Kidney epithelial cell (primary cell): ENCODE data around the gene PLEKHO2. TPM values are rescaled to one million over a fixed set of nuclear protein-coding genes. Genes with fewer than 3 reads are reported as not detected.

ENCODE experiments used
- DNase-seq: peaks from one replicate; pipeline ENCODE4 v3.0.0-alpha.2; 2010; ENCODE audit warnings: low read depth
- H3K27me3 ChIP-seq: 2 replicates; pipeline ENCODE4 v1.6.0; 2011; ENCODE audit warnings: low read length; ENCODE audit not compliant: control insufficient read depth, insufficient read depth
- H3K36me3 ChIP-seq: 2 replicates; pipeline ENCODE4 v1.5.1; 2011; ENCODE audit warnings: low read length; ENCODE audit not compliant: control insufficient read depth, insufficient read depth
- H3K4me3 ChIP-seq: 2 replicates; pipeline ENCODE4 v1.5.1; 2011; ENCODE audit warnings: low read depth, mild to moderate bottlenecking, control low read depth, low read length
- total RNA-seq: library from RNA; depleted of rRNA; stranded (reverse); fragments of >200 nt; gene quantifications from 2 replicates; pipeline ENCODE4 v1.2.3, GENCODE V29; 2015
- TF ChIP-seq, protein P1 (sequence below): IDR thresholded peaks from 2 replicates; pipeline ENCODE4 v1.5.1; 2011; ENCODE audit warnings: mild to moderate bottlenecking, moderate library complexity, low read length, control low read depth, inconsistent platforms; ENCODE audit not compliant: insufficient read depth, poor library complexity, severe bottlenecking

Gene PLEKHO2
- total RNA-seq, 1 donor from 2014 or later = 11.0 TPM

DNA sequence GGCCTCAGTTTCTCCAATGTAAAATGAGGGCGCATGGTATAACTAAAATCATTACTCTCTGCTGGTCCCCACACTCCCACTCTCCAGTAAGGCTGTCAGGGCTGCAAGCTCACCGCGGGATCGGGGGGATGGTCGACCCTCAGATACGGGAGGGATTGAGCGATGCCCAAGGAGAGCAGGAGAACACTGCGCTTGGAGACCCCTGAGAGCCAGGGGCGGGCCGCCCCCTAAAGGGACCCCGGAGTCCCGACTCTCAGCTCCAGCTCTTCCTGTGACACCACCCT is 713 bp upstream of the PLEKHO2 start:
- no peak for DNase-seq
- TF ChIP-seq, protein P1, sequence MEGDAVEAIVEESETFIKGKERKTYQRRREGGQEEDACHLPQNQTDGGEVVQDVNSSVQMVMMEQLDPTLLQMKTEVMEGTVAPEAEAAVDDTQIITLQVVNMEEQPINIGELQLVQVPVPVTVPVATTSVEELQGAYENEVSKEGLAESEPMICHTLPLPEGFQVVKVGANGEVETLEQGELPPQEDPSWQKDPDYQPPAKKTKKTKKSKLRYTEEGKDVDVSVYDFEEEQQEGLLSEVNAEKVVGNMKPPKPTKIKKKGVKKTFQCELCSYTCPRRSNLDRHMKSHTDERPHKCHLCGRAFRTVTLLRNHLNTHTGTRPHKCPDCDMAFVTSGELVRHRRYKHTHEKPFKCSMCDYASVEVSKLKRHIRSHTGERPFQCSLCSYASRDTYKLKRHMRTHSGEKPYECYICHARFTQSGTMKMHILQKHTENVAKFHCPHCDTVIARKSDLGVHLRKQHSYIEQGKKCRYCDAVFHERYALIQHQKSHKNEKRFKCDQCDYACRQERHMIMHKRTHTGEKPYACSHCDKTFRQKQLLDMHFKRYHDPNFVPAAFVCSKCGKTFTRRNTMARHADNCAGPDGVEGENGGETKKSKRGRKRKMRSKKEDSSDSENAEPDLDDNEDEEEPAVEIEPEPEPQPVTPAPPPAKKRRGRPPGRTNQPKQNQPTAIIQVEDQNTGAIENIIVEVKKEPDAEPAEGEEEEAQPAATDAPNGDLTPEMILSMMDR = no peak
- Histone ChIP-seq H3K4me3 (peak overlapping the region; percentile 56), H3K27me3 (no peaks in the 10 kb centered on the region), H3K36me3 (no peaks in the 10 kb centered on the region)

DNA sequence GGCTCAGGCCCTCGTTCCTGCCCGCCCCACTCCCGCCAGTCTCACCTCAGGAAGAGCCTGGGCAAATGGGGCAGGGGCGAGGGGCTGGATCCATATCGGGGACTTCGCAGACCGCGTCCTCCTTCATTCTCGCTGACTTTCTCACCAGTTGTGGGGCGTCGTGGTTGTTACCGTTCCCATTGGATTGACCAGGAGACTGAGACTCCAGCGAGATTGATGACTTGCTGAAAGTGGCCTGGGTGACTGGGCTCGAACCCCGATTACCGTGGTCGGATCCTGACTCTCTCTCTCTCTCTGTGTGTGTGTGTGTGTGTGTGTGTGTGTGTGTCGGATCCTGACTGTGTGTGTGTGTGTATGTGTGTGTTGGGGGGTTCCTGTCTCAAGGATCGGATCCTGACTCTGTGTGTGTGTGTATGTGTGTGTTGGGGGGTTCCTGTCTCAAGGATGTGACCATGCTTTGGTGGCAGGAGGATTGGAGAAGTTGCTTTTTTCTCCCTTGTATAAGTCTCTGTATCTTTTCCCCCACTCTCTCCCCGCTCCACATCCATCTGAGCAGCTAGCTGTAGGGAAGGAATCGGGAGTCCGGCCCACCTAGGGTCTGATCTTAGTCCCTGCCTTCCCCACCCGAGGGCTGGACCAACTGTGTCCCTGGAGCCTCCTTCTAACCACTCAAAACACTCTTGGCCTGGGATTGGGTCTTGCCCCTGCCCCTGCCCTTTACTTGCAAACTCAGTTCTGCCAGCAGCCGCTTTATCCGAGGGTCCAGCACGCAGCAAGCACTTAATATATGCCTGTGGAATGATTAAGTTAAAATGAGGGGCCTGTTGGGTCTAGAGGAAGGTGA is 603 bp downstream of the PLEKHO2 start:
- no peak for DNase-seq
- peak overlapping the region; percentile 94 for H3K4me3 ChIP-seq
- no peaks in the 10 kb centered on the region for H3K27me3 ChIP-seq
- TF ChIP-seq, protein P1 = no peak
- H3K36me3 ChIP-seq = no peaks in the 10 kb centered on the region

DNA sequence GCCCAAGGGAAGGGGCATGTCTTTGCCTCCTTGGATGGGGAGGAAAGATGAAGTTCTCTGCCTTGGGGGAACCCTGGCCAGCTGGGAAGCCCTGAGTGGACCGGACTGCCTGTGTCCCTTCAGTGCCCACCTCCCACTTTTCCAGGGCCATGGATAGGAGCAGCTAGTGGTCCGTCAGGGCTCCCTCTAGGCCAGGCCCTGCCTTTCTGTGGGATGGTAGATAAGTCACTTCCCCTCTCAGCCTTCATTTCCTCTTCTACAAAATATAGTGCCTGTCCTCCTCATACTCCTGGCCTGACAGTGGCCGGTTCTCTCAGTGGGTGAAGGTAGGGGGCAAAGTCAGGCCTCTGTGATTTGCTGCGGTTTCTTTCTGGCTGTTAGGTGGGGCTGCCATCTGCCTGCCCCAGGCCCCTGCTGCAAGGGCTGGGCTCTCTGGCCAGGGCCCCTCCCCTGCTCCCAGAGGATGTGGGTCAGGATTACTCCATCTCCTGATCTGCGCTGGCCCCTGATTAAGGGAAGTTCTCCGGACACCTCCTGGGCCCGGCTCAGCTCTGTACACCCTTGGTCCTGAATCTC is 1.4 kb downstream of the PLEKHO2 start:
- DNase-seq = no peak
- H3K4me3 ChIP-seq = peak overlapping the region; percentile 94
- TF ChIP-seq, protein P1 = no peak

DNA sequence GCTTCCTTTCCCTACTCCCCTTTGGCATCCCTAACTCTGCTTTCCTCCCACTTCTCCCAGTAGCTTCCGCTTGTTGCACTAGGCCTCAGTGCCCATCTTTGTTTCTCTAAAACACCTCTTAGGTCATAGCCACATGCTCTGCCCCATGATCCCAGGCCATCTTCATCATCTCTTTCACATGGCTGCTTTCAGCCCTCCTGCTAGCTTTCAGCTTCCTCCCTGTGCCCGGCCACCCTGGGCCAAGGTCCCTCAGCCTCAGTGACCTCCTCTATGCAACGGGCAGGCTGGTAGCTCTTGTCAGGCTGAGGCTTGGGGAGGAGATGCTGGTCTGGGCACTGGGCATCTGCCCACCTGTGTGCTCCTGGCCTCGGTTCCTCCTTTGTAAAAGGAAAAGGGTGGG is 2.3 kb downstream of the PLEKHO2 start:
- TF ChIP-seq, protein P1 = no peak
- H3K36me3 ChIP-seq = peaks cover 2% of the 10 kb centered on the region
- H3K27me3 ChIP-seq = no peaks in the 10 kb centered on the region
- no peak for DNase-seq
- H3K4me3 ChIP-seq = no peak overlapping the region

More for the DNA sequence above, 1.4 kb downstream of the PLEKHO2 start:
- Histone ChIP-seq H3K27me3 (no peaks in the 10 kb centered on the region), H3K36me3 (no peaks in the 10 kb centered on the region)

DNA sequence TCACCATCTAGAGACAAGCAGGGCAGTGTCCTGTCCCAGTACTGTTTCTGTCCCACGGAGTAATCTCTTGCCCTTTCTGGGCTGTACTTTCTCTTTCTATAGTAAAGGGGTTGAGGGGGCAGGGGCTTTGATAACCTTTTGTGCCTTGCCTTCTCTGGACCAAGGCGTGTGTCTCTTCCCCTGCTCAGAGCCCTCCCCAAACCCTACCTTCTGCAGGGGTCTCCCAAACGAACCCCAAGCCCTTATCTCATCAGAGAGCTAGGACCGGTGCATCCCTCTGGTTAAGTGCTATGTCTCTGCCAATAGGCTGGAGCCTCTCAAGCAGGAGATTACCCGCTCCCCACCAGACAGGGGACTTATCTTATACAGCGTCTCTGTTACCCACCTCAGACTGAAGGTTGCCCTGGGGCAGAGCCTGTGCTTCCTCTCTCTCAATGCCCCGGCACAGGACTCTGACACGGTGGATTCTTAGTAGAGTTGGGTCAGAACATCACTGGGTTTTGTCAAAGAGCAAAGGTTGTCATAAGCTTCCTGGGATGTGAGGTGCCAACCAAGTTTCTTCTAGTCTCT is 2.9 kb downstream of the PLEKHO2 start:
- Histone ChIP-seq H3K36me3 (peaks cover 2% of the 10 kb centered on the region), H3K4me3 (no peak overlapping the region), H3K27me3 (no peaks in the 10 kb centered on the region)
- DNase-seq = no peak
- TF ChIP-seq, protein P1 = no peak
